WTC11 (cell line): Measurements from ENCODE around the gene MYBPC1. TPM values are rescaled to one million over a fixed set of nuclear protein-coding genes. Genes with fewer than 3 reads are reported as not detected.

Experiments used
- ATAC-seq: fragments of 200-7000 bp; cut with Tn5 transposase; 2 replicates; pipeline ENCODE4 v1.10.0; 2021; ENCODE audit warnings: mild to moderate bottlenecking, moderate library complexity
- CTCF ChIA-PET: fragments of 300-600 bp; sonication (Branson Sonifier 250); formaldehyde crosslinking; loops from one replicate; lab custom pipeline; 2021; ENCODE audit warnings: antibody characterized with exemption; lab: Charles Lee
- POLR2A ChIA-PET: fragments of 350-600 bp; sonication (Branson Sonifier 250); formaldehyde crosslinking; loops from one replicate; lab custom pipeline; 2021; ENCODE audit warnings: antibody characterized with exemption; lab: Charles Lee
- DNase-seq: peaks from one replicate; pipeline ENCODE4 v3.0.0; 2021; ENCODE audit warnings: low spot score
- H3K27ac Mint-ChIP-seq: 2 replicates; pipeline ENCODE4 v1.8.0; 2021; ENCODE audit warnings: mixed read lengths
- H3K27me3 Mint-ChIP-seq: 2 replicates; pipeline ENCODE4 v1.8.0; 2021; ENCODE audit warnings: low read depth, mild to moderate bottlenecking, moderate library complexity, mixed read lengths
- H3K36me3 Mint-ChIP-seq: 2 replicates; pipeline ENCODE4 v1.8.0; 2021; ENCODE audit warnings: mixed read lengths
- H3K4me1 Mint-ChIP-seq: 2 replicates; pipeline ENCODE4 v1.8.0; 2022; ENCODE audit warnings: mixed read lengths
- H3K4me3 Mint-ChIP-seq: 2 replicates; pipeline ENCODE4 v1.8.0; 2021; ENCODE audit warnings: mild to moderate bottlenecking, moderate library complexity, mixed read lengths
- H3K9me3 Mint-ChIP-seq: 2 replicates; pipeline ENCODE4 v1.8.0; 2021; ENCODE audit warnings: mixed read lengths
- CREB1 ChIP-seq: sonication (generic); formaldehyde crosslinking; IDR thresholded peaks from 2 replicates; pipeline ENCODE4 v1.8.0; 2023; ENCODE audit warnings: mild to moderate bottlenecking, missing genetic modification reagents
- EMX1 ChIP-seq: fragments of 250-450 bp; sonication (Bioruptor Pico); IDR thresholded peaks from 2 replicates; pipeline ENCODE4 v1.8.0; 2021; ENCODE audit warnings: mild to moderate bottlenecking
- ESRRA ChIP-seq: sonication (generic); formaldehyde crosslinking; IDR thresholded peaks from 2 replicates; pipeline ENCODE4 v1.8.1; 2022; ENCODE audit warnings: mild to moderate bottlenecking, missing genetic modification reagents, borderline replicate concordance
- FOXK1 ChIP-seq: sonication (generic); formaldehyde crosslinking; IDR thresholded peaks from 2 replicates; pipeline ENCODE4 v1.8.0; 2022; ENCODE audit warnings: mild to moderate bottlenecking, moderate library complexity, missing genetic modification reagents
- GRHL2 ChIP-seq: fragments of 250-450 bp; sonication (Bioruptor Pico); IDR thresholded peaks from 2 replicates; pipeline ENCODE4 v1.8.0; 2022; ENCODE audit warnings: mild to moderate bottlenecking, moderate library complexity; ENCODE audit not compliant: insufficient replicate concordance, severe bottlenecking
- JUN ChIP-seq: sonication (generic); formaldehyde crosslinking; IDR thresholded peaks from 2 replicates; pipeline ENCODE4 v1.8.0; 2023; ENCODE audit warnings: mild to moderate bottlenecking, missing genetic modification reagents
- KAT7 ChIP-seq: sonication (generic); formaldehyde crosslinking; IDR thresholded peaks from 2 replicates; pipeline ENCODE4 v1.8.1; 2023; ENCODE audit warnings: missing genetic modification reagents, mild to moderate bottlenecking, borderline replicate concordance
- MYBL2 ChIP-seq: sonication (generic); formaldehyde crosslinking; IDR thresholded peaks from 2 replicates; pipeline ENCODE4 v1.8.1; 2023; ENCODE audit warnings: mild to moderate bottlenecking, moderate library complexity, missing genetic modification reagents
- NR2C2 ChIP-seq: sonication (generic); formaldehyde crosslinking; IDR thresholded peaks from 2 replicates; pipeline ENCODE4 v1.8.0; 2022; ENCODE audit warnings: mild to moderate bottlenecking, missing genetic modification reagents
- PRRX2 ChIP-seq: fragments of 250-450 bp; sonication (Bioruptor Pico); IDR thresholded peaks from 2 replicates; pipeline ENCODE4 v1.8.0; 2021; ENCODE audit warnings: mild to moderate bottlenecking
- SMAD3 ChIP-seq: sonication (generic); formaldehyde crosslinking; IDR thresholded peaks from 2 replicates; pipeline ENCODE4 v1.8.0; 2022; ENCODE audit warnings: missing genetic modification reagents, mild to moderate bottlenecking, borderline replicate concordance
- SMAD4 ChIP-seq: sonication (generic); formaldehyde crosslinking; IDR thresholded peaks from 2 replicates; pipeline ENCODE4 v1.8.0; 2022; ENCODE audit warnings: mild to moderate bottlenecking, missing genetic modification reagents
- SP1 ChIP-seq: sonication (generic); formaldehyde crosslinking; conservative IDR thresholded peaks from 2 replicates; pipeline ENCODE4 v1.8.1; 2022; ENCODE audit warnings: missing genetic modification reagents
- TCF7 ChIP-seq: sonication (generic); formaldehyde crosslinking; IDR thresholded peaks from 2 replicates; pipeline ENCODE4 v1.8.0; 2022; ENCODE audit warnings: mild to moderate bottlenecking, low read depth, missing genetic modification reagents, moderate library complexity
- TEAD4 ChIP-seq: sonication (generic); formaldehyde crosslinking; IDR thresholded peaks from 2 replicates; pipeline ENCODE4 v1.8.0; 2022; ENCODE audit warnings: mild to moderate bottlenecking, missing genetic modification reagents
- ZNF416 ChIP-seq: fragments of 250-450 bp; sonication (Bioruptor Pico); IDR thresholded peaks from 2 replicates; pipeline ENCODE4 v1.9.0; 2021; ENCODE audit warnings: mild to moderate bottlenecking, inconsistent platforms
- ZNF423 ChIP-seq: fragments of 250-450 bp; sonication (Bioruptor Pico); IDR thresholded peaks from 2 replicates; pipeline ENCODE4 v2.1.2; 2022; ENCODE audit warnings: mild to moderate bottlenecking, moderate library complexity
- total RNA-seq: library from RNA; stranded (reverse); gene quantifications from 3 replicates; pipeline ENCODE4 v1.2.3, GENCODE V29; 2021
- TF ChIP-seq, protein P1 (sequence below): sonication (generic); formaldehyde crosslinking; IDR thresholded peaks from 2 replicates; pipeline ENCODE4 v1.8.1; 2023; ENCODE audit warnings: mild to moderate bottlenecking, missing genetic modification reagents
- TF ChIP-seq, protein P2 (sequence below): sonication (generic); formaldehyde crosslinking; IDR thresholded peaks from 2 replicates; pipeline ENCODE4 v1.8.0; 2022; ENCODE audit warnings: mild to moderate bottlenecking, missing genetic modification reagents
- TF ChIP-seq, protein P3 (sequence below): fragments of 250-450 bp; sonication (Bioruptor Pico); IDR thresholded peaks from 2 replicates; pipeline ENCODE4 v2.1.2; 2022; ENCODE audit warnings: mild to moderate bottlenecking, moderate library complexity
- TF ChIP-seq, protein P4 (sequence below): sonication (generic); formaldehyde crosslinking; IDR thresholded peaks from 2 replicates; pipeline ENCODE4 v1.8.0; 2022; ENCODE audit warnings: mild to moderate bottlenecking, missing genetic modification reagents
- TF ChIP-seq, protein P5 (sequence below): fragments of 250-450 bp; sonication (Bioruptor Pico); IDR thresholded peaks from 2 replicates; pipeline ENCODE4 v1.9.0; 2021; ENCODE audit warnings: mild to moderate bottlenecking
- TF ChIP-seq, protein P6 (sequence below): sonication (generic); formaldehyde crosslinking; IDR thresholded peaks from 2 replicates; pipeline ENCODE4 v1.8.1; 2023; ENCODE audit warnings: mild to moderate bottlenecking, missing genetic modification reagents

The MYBPC1 gene
- total RNA-seq, 1 experiment from 2014 or later = not detected

DNA sequence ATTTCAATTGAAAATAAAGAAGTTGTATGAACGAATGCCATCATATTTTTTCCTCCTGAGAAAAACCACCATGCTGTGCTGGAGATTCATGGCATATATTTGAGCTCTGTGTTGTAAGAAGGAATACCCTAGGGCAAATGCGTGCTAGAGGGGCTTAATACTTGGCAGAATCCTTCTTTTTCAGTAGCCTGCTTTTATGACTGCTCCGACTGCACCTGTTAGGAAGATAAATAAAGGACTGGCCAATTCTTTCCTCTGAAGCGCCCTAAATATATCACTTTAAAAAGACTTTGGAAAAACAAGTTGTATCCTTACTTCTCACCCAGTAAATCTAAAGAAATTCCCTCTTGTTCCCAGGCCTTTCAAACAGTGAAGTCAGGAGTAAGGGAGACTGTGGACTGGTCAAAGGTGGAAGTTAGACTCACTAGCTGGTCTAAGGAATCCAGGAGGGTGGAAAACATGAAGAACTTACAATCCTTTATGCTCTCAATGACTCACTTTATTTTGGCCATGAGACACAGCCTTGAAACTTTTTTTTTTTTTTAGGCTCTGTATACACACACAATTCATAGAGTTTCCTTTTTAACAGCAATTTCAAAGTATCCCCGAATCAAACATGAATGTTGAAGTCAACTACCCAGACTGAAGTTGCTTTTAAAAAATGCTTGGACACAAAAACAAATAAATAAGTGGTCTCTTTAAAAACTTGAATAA is 5.2 kb downstream of the MYBPC1 start (continued):
- TF ChIP-seq, protein P1, sequence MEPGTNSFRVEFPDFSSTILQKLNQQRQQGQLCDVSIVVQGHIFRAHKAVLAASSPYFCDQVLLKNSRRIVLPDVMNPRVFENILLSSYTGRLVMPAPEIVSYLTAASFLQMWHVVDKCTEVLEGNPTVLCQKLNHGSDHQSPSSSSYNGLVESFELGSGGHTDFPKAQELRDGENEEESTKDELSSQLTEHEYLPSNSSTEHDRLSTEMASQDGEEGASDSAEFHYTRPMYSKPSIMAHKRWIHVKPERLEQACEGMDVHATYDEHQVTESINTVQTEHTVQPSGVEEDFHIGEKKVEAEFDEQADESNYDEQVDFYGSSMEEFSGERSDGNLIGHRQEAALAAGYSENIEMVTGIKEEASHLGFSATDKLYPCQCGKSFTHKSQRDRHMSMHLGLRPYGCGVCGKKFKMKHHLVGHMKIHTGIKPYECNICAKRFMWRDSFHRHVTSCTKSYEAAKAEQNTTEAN (CRISPR knock-in tag) = no peak
- TF ChIP-seq, protein P2, sequence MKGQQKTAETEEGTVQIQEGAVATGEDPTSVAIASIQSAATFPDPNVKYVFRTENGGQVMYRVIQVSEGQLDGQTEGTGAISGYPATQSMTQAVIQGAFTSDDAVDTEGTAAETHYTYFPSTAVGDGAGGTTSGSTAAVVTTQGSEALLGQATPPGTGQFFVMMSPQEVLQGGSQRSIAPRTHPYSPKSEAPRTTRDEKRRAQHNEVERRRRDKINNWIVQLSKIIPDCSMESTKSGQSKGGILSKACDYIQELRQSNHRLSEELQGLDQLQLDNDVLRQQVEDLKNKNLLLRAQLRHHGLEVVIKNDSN (CRISPR knock-in tag) = no peak
- no peak for TF ChIP-seq FOXK1 (CRISPR knock-in tag)

DNA sequence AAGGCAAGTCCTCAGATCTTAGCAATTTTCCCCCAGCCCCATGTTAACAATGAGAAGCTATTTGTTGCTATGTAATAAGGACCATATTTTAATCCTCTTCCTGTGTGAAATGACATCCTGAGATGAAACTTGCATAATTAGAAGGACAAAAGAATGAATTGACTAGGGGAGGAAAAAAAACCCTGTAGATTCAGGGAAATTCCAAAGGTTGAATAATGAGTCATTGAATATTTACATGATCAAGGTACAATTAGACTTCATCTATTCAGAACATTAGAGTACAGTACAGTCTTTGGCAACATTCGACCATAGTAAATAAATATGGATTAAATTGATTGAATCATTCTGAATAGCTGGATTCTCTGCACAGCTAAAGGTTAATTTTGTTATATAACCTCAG is 9.4 kb downstream of the MYBPC1 start:
- Mint-ChIP-seq H3K27ac (peak overlapping the region; percentile 9; the same call in 1 of the 2 replicates), H3K4me3 (no peak overlapping the region), H3K9me3 (no peaks in the 10 kb centered on the region), H3K4me1 (peaks cover 31% of the 10 kb centered on the region), H3K36me3 (no peaks in the 10 kb centered on the region), H3K27me3 (no peaks in the 10 kb centered on the region)
- no peak for ATAC-seq
- no peak for TF ChIP-seq TEAD4 (CRISPR knock-in tag)
- TF ChIP-seq, protein P3, sequence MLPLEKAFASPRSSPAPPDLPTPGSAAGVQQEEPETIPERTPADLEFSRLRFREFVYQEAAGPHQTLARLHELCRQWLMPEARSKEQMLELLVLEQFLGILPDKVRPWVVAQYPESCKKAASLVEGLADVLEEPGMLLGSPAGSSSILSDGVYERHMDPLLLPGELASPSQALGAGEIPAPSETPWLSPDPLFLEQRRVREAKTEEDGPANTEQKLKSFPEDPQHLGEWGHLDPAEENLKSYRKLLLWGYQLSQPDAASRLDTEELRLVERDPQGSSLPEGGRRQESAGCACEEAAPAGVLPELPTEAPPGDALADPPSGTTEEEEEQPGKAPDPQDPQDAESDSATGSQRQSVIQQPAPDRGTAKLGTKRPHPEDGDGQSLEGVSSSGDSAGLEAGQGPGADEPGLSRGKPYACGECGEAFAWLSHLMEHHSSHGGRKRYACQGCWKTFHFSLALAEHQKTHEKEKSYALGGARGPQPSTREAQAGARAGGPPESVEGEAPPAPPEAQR (CRISPR knock-in tag) = no peak
- TF ChIP-seq, protein P4, sequence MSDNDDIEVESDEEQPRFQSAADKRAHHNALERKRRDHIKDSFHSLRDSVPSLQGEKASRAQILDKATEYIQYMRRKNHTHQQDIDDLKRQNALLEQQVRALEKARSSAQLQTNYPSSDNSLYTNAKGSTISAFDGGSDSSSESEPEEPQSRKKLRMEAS (CRISPR knock-in tag) = no peak
- no peak for TF ChIP-seq GRHL2 (CRISPR knock-in tag)
- no peak for TF ChIP-seq KAT7 (CRISPR knock-in tag)
- TF ChIP-seq MYBL2 (CRISPR knock-in tag) = no peak
- TF ChIP-seq ESRRA (CRISPR knock-in tag) = no peak
- ChIA-PET POLR2A (no interaction called here), CTCF (no interaction called here)
- no peak for DNase-seq

DNA sequence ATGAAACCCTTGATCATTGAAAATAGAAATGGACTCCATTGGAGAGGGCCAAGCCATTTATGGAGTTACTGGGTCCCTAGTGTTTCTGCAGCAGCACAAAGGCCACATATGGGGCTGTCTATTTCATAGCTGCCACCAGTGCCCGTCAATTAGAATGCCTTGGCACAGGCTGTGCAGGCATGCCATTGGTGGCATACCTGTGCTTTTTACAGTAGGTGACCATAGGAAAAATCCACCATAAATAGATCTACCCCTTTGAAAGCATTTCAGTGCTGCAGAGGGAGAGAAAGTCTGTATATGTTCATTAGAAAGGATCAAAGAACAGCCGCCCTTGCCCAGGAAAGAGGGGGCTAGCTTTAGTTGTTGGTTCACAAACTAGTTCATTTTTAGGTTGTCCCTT is 13.1 kb downstream of the MYBPC1 start:
- H3K27me3 Mint-ChIP-seq = no peaks in the 10 kb centered on the region
- H3K4me3 Mint-ChIP-seq = no peak overlapping the region
- TF ChIP-seq, protein P5, sequence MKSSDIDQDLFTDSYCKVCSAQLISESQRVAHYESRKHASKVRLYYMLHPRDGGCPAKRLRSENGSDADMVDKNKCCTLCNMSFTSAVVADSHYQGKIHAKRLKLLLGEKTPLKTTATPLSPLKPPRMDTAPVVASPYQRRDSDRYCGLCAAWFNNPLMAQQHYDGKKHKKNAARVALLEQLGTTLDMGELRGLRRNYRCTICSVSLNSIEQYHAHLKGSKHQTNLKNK = no peak
- TF ChIP-seq GRHL2 (CRISPR knock-in tag) (no peak), ZNF423 (no peak), NR2C2 (CRISPR knock-in tag) (no peak), SMAD4 (CRISPR knock-in tag) (no peak), MYBL2 (CRISPR knock-in tag) (no peak), TCF7 (CRISPR knock-in tag) (no peak), JUN (CRISPR knock-in tag) (no peak), EMX1 (CRISPR knock-in tag) (no peak), SP1 (no peak), CREB1 (CRISPR knock-in tag) (no peak), PRRX2 (CRISPR knock-in tag) (no peak), ZNF416 (no peak), SMAD3 (CRISPR knock-in tag) (no peak)
- TF ChIP-seq, protein P6, sequence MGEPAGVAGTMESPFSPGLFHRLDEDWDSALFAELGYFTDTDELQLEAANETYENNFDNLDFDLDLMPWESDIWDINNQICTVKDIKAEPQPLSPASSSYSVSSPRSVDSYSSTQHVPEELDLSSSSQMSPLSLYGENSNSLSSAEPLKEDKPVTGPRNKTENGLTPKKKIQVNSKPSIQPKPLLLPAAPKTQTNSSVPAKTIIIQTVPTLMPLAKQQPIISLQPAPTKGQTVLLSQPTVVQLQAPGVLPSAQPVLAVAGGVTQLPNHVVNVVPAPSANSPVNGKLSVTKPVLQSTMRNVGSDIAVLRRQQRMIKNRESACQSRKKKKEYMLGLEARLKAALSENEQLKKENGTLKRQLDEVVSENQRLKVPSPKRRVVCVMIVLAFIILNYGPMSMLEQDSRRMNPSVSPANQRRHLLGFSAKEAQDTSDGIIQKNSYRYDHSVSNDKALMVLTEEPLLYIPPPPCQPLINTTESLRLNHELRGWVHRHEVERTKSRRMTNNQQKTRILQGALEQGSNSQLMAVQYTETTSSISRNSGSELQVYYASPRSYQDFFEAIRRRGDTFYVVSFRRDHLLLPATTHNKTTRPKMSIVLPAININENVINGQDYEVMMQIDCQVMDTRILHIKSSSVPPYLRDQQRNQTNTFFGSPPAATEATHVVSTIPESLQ = no peak
- TF ChIP-seq, protein P1 (CRISPR knock-in tag) = no peak
- POLR2A ChIA-PET = no interaction called here
- DNase-seq (no peak), ATAC-seq (no peak)
- no peak overlapping the region for H3K27ac Mint-ChIP-seq
- H3K36me3 Mint-ChIP-seq = no peaks in the 10 kb centered on the region
- no peaks in the 10 kb centered on the region for H3K9me3 Mint-ChIP-seq
- peaks cover 23% of the 10 kb centered on the region for H3K4me1 Mint-ChIP-seq
- CTCF ChIA-PET = no interaction called here
